NT2/D1 (cell line): ENCODE data around the gene TOM1L2.

Experiments used
- SUZ12 ChIP-seq: IDR thresholded peaks from 2 replicates; pipeline ENCODE4 v1.6.1; 2011; ENCODE audit not compliant: insufficient read length, insufficient read depth; ENCODE audit errors: extremely low read depth
- YY1 ChIP-seq: IDR thresholded peaks from 2 replicates; pipeline ENCODE4 v1.6.1; 2011; ENCODE audit not compliant: insufficient read length, insufficient read depth
- ZNF274 ChIP-seq: IDR thresholded peaks from 2 replicates; pipeline ENCODE4 v1.6.1; 2011; ENCODE audit warnings: mild to moderate bottlenecking, low read depth, low read length

- TF ChIP-seq SUZ12 (no peak), YY1 (no peak), ZNF274 (no peak)
Observed at GRCh38 chr17:17877529-17878358, 94.5 kb downstream of the TOM1L2 start.
